ENCODE results near the gene LYST. TPM values are rescaled to one million over a fixed set of nuclear protein-coding genes. Genes with fewer than 3 reads are reported as not detected.

Gene LYST
- polyA plus RNA-seq, 1 donor from 2014 or later, result 23.4 TPM

GRCh38 chr1:235709018-235709417 is 157.7 kb downstream of the LYST start:
- Histone ChIP-seq H2AFZ (ENCODE audit: low read depth, low read length) (no peak overlapping the region), H3K79me2 (replicated peaks; ENCODE audit: insufficient read depth, low read length) (no peaks in the 10 kb centered on the region), H3K27ac (ENCODE audit: low read length) (no peak overlapping the region), H3F3A (ENCODE audit: insufficient read depth, low read length, poor library complexity, severe bottlenecking) (no peaks in the 10 kb centered on the region), H3K36me3 (ENCODE audit: insufficient read depth, low read length) (no peaks in the 10 kb centered on the region), H3K4me3 (ENCODE audit: low read length) (no peak overlapping the region), H4K20me1 (ENCODE audit: insufficient read depth) (no peaks in the 10 kb centered on the region), H3K9ac (ENCODE audit: low read length) (no peak overlapping the region), H3K9me2 (ENCODE audit: insufficient read depth, low read length) (no peaks in the 10 kb centered on the region), H3K4me2 (ENCODE audit: low read length) (no peak overlapping the region), H3K27me3 (ENCODE audit: insufficient read depth, low read depth, low read length) (no peaks in the 10 kb centered on the region), H3K9me3 (ENCODE audit: low read length) (no peaks in the 10 kb centered on the region)
- TF ChIP-seq MXI1 (conservative IDR thresholded peaks at IDR 0.05; ENCODE audit: poor library complexity, severe bottlenecking) (no peak), POLR2AphosphoS5 (IDR thresholded peaks at IDR 0.05) (no peak), EZH2 (IDR thresholded peaks at IDR 0.05; ENCODE audit: borderline replicate concordance, insufficient read depth, low read length, poor library complexity, severe bottlenecking) (no peak), EP300 (conservative IDR thresholded peaks at IDR 0.05; ENCODE audit: poor library complexity, severe bottlenecking) (no peak), TAF1 (IDR thresholded peaks at IDR 0.05; ENCODE audit: low read depth) (no peak), REST (IDR thresholded peaks at IDR 0.05; ENCODE audit: borderline replicate concordance) (no peak), SMC3 (conservative IDR thresholded peaks at IDR 0.05; ENCODE audit: poor library complexity) (no peak), RAD21 (conservative IDR thresholded peaks at IDR 0.05) (no peak)
- TF ChIP-seq, protein P1, sequence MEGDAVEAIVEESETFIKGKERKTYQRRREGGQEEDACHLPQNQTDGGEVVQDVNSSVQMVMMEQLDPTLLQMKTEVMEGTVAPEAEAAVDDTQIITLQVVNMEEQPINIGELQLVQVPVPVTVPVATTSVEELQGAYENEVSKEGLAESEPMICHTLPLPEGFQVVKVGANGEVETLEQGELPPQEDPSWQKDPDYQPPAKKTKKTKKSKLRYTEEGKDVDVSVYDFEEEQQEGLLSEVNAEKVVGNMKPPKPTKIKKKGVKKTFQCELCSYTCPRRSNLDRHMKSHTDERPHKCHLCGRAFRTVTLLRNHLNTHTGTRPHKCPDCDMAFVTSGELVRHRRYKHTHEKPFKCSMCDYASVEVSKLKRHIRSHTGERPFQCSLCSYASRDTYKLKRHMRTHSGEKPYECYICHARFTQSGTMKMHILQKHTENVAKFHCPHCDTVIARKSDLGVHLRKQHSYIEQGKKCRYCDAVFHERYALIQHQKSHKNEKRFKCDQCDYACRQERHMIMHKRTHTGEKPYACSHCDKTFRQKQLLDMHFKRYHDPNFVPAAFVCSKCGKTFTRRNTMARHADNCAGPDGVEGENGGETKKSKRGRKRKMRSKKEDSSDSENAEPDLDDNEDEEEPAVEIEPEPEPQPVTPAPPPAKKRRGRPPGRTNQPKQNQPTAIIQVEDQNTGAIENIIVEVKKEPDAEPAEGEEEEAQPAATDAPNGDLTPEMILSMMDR (IDR thresholded peaks at IDR 0.05; ENCODE audit: poor library complexity, severe bottlenecking), result no peak

DNA sequence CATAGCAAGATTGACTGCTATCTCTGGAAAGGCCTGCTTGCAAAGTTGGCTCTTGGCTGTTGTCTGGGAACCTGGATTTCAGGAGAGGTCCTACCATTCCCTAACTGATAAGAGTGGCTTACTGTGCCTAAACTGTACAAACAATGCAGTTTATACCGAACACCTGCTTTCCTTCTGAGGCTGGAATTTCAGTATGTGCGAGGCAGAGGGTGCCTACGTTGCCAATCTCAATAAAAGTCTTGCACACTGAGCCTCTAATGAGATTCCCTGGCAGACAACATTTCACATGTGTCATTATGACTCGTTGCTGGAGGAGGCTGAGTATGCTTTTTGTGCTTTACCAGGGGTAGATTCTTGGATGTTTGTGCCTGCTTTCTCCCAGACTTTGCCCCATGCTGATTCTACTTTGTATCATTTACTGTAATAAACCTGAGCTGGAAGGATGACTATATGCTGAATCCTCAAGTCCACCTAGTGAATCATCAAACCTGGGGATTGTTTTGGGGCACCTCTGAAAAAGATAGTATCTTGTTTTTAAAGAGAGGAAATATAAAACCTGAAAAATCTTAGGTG is 158.2 kb downstream of the LYST start:
- H2AFZ ChIP-seq (ENCODE audit: low read depth, low read length), result no peak overlapping the region
- no peak overlapping the region for H3K9ac ChIP-seq (ENCODE audit: low read length)
- no peaks in the 10 kb centered on the region for H3F3A ChIP-seq (ENCODE audit: insufficient read depth, low read length, poor library complexity, severe bottlenecking)
- no peaks in the 10 kb centered on the region for H3K9me3 ChIP-seq (ENCODE audit: low read length)
- TF ChIP-seq, protein P1 (IDR thresholded peaks at IDR 0.05; ENCODE audit: poor library complexity, severe bottlenecking), result no peak
- TF ChIP-seq POLR2AphosphoS5 (IDR thresholded peaks at IDR 0.05) (no peak), REST (IDR thresholded peaks at IDR 0.05; ENCODE audit: borderline replicate concordance) (no peak), RAD21 (conservative IDR thresholded peaks at IDR 0.05) (no peak), MXI1 (conservative IDR thresholded peaks at IDR 0.05; ENCODE audit: poor library complexity, severe bottlenecking) (no peak), TAF1 (IDR thresholded peaks at IDR 0.05; ENCODE audit: low read depth) (no peak), EZH2 (IDR thresholded peaks at IDR 0.05; ENCODE audit: borderline replicate concordance, insufficient read depth, low read length, poor library complexity, severe bottlenecking) (no peak), SMC3 (conservative IDR thresholded peaks at IDR 0.05; ENCODE audit: poor library complexity) (no peak), EP300 (conservative IDR thresholded peaks at IDR 0.05; ENCODE audit: poor library complexity, severe bottlenecking) (no peak)
- no peak overlapping the region for H3K4me3 ChIP-seq (ENCODE audit: low read length)
- H3K9me2 ChIP-seq (ENCODE audit: insufficient read depth, low read length), result no peaks in the 10 kb centered on the region
- H3K36me3 ChIP-seq (ENCODE audit: insufficient read depth, low read length), result no peaks in the 10 kb centered on the region
- no peaks in the 10 kb centered on the region for H3K27me3 ChIP-seq (ENCODE audit: insufficient read depth, low read depth, low read length)
- no peak overlapping the region for H3K27ac ChIP-seq (ENCODE audit: low read length)
- H3K79me2 ChIP-seq (replicated peaks; ENCODE audit: insufficient read depth, low read length), result no peaks in the 10 kb centered on the region
- no peak overlapping the region for H3K4me2 ChIP-seq (ENCODE audit: low read length)
- H4K20me1 ChIP-seq (ENCODE audit: insufficient read depth), result no peaks in the 10 kb centered on the region

Data from neural cell (in vitro differentiated cells).